Mucosa of rectum (tissue), 2 donors: ENCODE data around the gene MYRIP.

Experiments
- H3K27ac ChIP-seq, 2 donors: one replicate each; pipeline ENCODE4 v1.7.0; 2013; ENCODE audit warnings: inconsistent platforms in 2 of 2, low read depth in 2 of 2, low read length in 2 of 2
- H3K27me3 ChIP-seq, 2 donors: one replicate each; pipeline ENCODE4 v1.7.0; 2013; ENCODE audit warnings: low read length in 2 of 2; ENCODE audit not compliant: control insufficient read depth in 2 of 2, insufficient read depth in 2 of 2
- H3K36me3 ChIP-seq, 2 donors: one replicate each; pipeline ENCODE4 v1.7.0; 2013; ENCODE audit warnings: low read length in 2 of 2; ENCODE audit not compliant: control insufficient read depth in 2 of 2, insufficient read depth in 2 of 2
- H3K4me1 ChIP-seq, 2 donors: one replicate each; pipeline ENCODE4 v1.7.0; 2013; ENCODE audit warnings: low read length in 2 of 2, mild to moderate bottlenecking in 1 of 2; ENCODE audit not compliant: control insufficient read depth in 2 of 2, insufficient read depth in 2 of 2
- H3K4me3 ChIP-seq, 2 donors: one replicate each; pipeline ENCODE4 v1.7.0; 2013; ENCODE audit warnings: low read length in 2 of 2
- H3K9ac ChIP-seq, 2 donors: one replicate each; pipeline ENCODE4 v1.7.0; 2013; ENCODE audit warnings: low read length in 2 of 2, low read depth in 1 of 2, mild to moderate bottlenecking in 1 of 2
- H3K9me3 ChIP-seq, 2 donors: one replicate each; pipeline ENCODE4 v1.7.0; 2013; ENCODE audit warnings: low read length in 2 of 2; ENCODE audit not compliant: control insufficient read depth in 2 of 2
- donor health status: healthy.
- donor health status: Normal muscosa, but diverticular disease.

MYRIP gene

GRCh38 chr3:40291471-40291870 lies 482.1 kb downstream of the MYRIP start:
- Histone ChIP-seq H3K36me3 (peaks cover 0 to 3% of the 10 kb centered on the region in 2 donors), H3K27me3 (no peaks in the 10 kb centered on the region), H3K4me1 (no peaks in the 10 kb centered on the region), H3K4me3 (no peak overlapping the region), H3K9me3 (no peaks in the 10 kb centered on the region), H3K27ac (no peak overlapping the region), H3K9ac (no peak overlapping the region)

DNA sequence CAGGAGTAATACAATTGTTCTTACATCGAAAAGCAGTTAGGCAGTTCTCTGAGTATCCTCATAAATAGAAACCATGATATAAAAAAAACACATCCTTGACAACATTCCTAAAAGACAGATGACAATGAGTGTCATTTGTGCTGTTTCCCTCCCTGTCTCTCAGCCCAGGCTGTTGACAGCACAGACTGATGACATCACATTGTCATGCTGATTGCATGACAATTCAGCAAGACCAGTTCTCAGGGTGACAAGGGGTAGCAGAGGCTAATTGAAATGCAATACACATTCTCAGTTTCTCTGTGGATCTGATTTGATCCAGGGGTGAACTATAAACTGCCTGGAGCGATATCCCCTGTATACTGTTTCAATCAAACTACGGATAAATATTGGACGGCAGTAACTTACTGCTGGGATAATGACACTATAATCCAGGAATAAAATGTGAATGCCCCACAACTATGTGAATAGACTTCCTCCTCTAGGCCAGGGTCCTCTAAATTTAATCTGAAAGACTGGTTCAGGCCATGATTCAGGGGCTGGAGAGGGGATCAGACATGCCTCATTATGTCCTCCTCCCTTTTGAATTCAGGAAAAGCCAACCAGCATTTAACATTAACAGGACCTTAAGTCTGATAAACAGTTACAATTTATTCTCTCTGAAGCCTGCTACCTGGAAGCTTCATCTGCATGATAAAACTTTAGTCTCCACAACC lies 483.4 kb downstream of the MYRIP start:
- H3K36me3 ChIP-seq: peaks cover 0 to 3% of the 10 kb centered on the region in 2 donors
- no peak overlapping the region for H3K27ac ChIP-seq
- no peak overlapping the region for H3K4me3 ChIP-seq
- H3K27me3 ChIP-seq: no peaks in the 10 kb centered on the region
- no peaks in the 10 kb centered on the region for H3K4me1 ChIP-seq
- H3K9me3 ChIP-seq: no peaks in the 10 kb centered on the region
- no peak overlapping the region for H3K9ac ChIP-seq

DNA sequence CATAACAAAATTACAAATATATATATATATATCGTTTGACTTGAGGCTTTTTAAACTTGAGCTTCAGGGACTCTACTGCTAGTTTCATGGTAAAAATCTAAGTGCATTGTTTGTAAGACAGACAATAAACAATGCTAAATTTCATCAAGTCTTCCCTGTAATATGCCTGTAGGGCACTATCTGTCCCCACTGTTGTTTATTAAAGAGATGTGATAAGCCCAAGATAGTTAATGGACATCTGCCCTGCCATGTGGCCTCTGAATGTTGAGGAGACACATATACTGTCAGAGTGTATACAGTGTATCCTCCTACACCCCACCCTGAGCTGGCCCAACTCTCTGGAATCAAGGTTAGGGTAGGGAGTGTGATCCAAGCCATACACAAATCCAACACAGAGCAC lies 485.0 kb downstream of the MYRIP start:
- no peaks in the 10 kb centered on the region for H3K9me3 ChIP-seq
- no peaks in the 10 kb centered on the region for H3K4me1 ChIP-seq
- peaks cover 0 to 3% of the 10 kb centered on the region in 2 donors for H3K36me3 ChIP-seq
- H3K27me3 ChIP-seq: no peaks in the 10 kb centered on the region
- H3K27ac ChIP-seq: no peak overlapping the region
- no peak overlapping the region for H3K9ac ChIP-seq
- no peak overlapping the region for H3K4me3 ChIP-seq

GRCh38 chr3:40298075-40298474 lies 488.7 kb downstream of the MYRIP start:
- Histone ChIP-seq H3K36me3 (no peaks in the 10 kb centered on the region), H3K4me1 (no peaks in the 10 kb centered on the region), H3K9ac (no peak overlapping the region), H3K27ac (no peak overlapping the region), H3K9me3 (no peaks in the 10 kb centered on the region), H3K27me3 (no peaks in the 10 kb centered on the region), H3K4me3 (no peak overlapping the region)

- H3K27ac ChIP-seq: no peak overlapping the region
- H3K36me3 ChIP-seq: no peaks in the 10 kb centered on the region
These were observed 489.8 kb downstream of the MYRIP start for GRCh38 chr3:40299130-40299720.

DNA sequence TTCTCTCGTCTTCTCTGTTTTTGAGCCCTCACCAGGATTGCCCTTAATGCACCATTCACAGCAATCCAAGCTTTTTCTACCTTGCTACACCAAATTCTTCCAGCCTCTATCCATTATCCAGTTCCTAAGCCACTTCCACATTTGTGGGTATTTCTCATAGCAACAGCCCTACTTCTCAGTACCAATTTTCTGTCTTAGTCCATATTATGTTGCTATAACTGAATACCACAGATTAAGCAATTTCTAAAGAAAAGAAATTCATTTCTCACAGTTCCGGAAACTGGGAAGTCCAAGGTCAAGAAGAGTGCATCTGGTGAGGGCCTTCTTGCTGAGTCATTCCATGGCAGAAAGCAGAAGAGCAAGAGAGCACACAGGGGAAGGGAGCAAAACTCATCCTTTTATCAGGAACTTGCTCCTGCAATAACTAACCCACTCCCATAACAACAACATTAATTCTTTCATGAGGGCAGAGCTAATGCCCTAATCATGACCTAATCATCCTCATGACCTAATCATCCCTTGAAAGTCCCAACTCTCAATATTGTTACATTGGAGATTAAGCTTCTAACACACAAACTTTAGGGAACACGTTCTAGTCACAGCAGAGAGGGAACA lies 490.4 kb downstream of the MYRIP start:
- Histone ChIP-seq H3K27me3 (no peaks in the 10 kb centered on the region), H3K9me3 (no peaks in the 10 kb centered on the region), H3K9ac (no peak overlapping the region), H3K27ac (no peak overlapping the region), H3K4me3 (no peak overlapping the region), H3K36me3 (no peaks in the 10 kb centered on the region), H3K4me1 (no peaks in the 10 kb centered on the region)

More at GRCh38 chr3:40299130-40299720, 489.8 kb downstream of the MYRIP start:
- Histone ChIP-seq H3K9me3 (no peaks in the 10 kb centered on the region), H3K4me3 (no peak overlapping the region), H3K27me3 (no peaks in the 10 kb centered on the region), H3K4me1 (no peaks in the 10 kb centered on the region), H3K9ac (no peak overlapping the region)

GRCh38 chr3:40302784-40303183 lies 493.4 kb downstream of the MYRIP start:
- H3K9ac ChIP-seq: no peak overlapping the region
- no peaks in the 10 kb centered on the region for H3K4me1 ChIP-seq
- no peak overlapping the region for H3K27ac ChIP-seq
- no peaks in the 10 kb centered on the region for H3K9me3 ChIP-seq
- no peaks in the 10 kb centered on the region for H3K27me3 ChIP-seq
- H3K4me3 ChIP-seq: no peak overlapping the region
- no peaks in the 10 kb centered on the region for H3K36me3 ChIP-seq

GRCh38 chr3:40304352-40304751 lies 494.9 kb downstream of the MYRIP start:
- Histone ChIP-seq H3K9me3 (no peaks in the 10 kb centered on the region), H3K36me3 (no peaks in the 10 kb centered on the region), H3K27me3 (no peaks in the 10 kb centered on the region), H3K27ac (no peak overlapping the region), H3K4me1 (peaks cover 0 to 7% of the 10 kb centered on the region in 2 donors), H3K9ac (no peak overlapping the region), H3K4me3 (no peak overlapping the region)

GRCh38 chr3:40306336-40306735 lies 496.9 kb downstream of the MYRIP start:
- Histone ChIP-seq H3K36me3 (peaks cover 0 to under 1% of the 10 kb centered on the region in 2 donors), H3K4me1 (peaks cover 6 to 8% of the 10 kb centered on the region in 2 donors), H3K4me3 (no peak overlapping the region), H3K9me3 (no peaks in the 10 kb centered on the region), H3K27me3 (no peaks in the 10 kb centered on the region), H3K27ac (no peak overlapping the region), H3K9ac (no peak overlapping the region)

DNA sequence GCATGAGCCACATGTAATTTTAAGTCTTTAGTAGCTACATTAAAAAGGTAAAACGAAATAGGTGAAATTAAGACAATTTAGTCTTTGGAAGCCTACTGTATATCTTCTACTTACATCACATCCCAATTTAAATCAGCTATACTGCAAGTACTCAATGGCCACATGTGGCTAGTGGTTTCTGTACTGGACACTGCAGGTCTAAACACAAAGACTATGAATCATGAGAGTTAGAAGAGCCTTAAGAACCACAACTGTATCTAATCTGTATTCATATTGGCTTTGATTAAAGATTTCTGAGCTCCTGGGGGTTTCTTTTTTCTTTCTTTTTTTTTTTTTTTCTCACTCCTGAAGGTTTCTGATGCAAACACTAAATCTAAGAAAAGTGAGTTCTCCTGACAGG lies 497.8 kb downstream of the MYRIP start:
- Histone ChIP-seq H3K36me3 (peaks cover 7% of the 10 kb centered on the region in 2 donors), H3K27ac (no peak overlapping the region), H3K27me3 (no peaks in the 10 kb centered on the region), H3K9me3 (no peaks in the 10 kb centered on the region), H3K4me3 (no peak overlapping the region), H3K9ac (no peak overlapping the region), H3K4me1 (peaks cover 6 to 8% of the 10 kb centered on the region in 2 donors)
